Psoas muscle (tissue), 8 donors: ENCODE data around the gene GPAM. TPM values are rescaled to one million over a fixed set of nuclear protein-coding genes. Genes with fewer than 3 reads are reported as not detected.

Experiments used
- ATAC-seq, 4 donors: fragments of 200-7000 bp; cut with Tn5 transposase; one replicate each; pipeline ENCODE4 v1.9.1; 2020; ENCODE audit warnings: moderate library complexity in 3 of 4, mild to moderate bottlenecking in 2 of 4
- DNase-seq, 2 donors: peaks; one replicate each; pipeline ENCODE4 v3.0.0-alpha.2; 2020
- H3K27ac ChIP-seq: fragments of 200-600 bp; one replicate; pipeline ENCODE4 v1.8.0; 2022
- H3K27me3 ChIP-seq, 3 donors: fragments of 200-600 bp in 1 of 3; one replicate each; pipeline versions ENCODE4 v1.6.1 to v1.8.0; 2013 to 2022; ENCODE audit warnings: low read length in 2 of 3, mild to moderate bottlenecking in 2 of 3, moderate library complexity in 1 of 3; ENCODE audit not compliant: insufficient read depth in 3 of 3
- H3K36me3 ChIP-seq, 2 donors: fragments of 200-600 bp in 1 of 2; one replicate each; pipeline versions ENCODE4 v1.6.1 to v1.8.0; 2013 to 2022; ENCODE audit warnings: low read depth in 1 of 2, mild to moderate bottlenecking in 1 of 2, moderate library complexity in 1 of 2; ENCODE audit not compliant: insufficient read depth in 1 of 2
- H3K4me1 ChIP-seq: fragments of 200-600 bp; one replicate; pipeline ENCODE4 v1.8.0; 2022
- H3K4me3 ChIP-seq: fragments of 200-600 bp; one replicate; pipeline ENCODE4 v1.8.0; 2022; ENCODE audit warnings: mild to moderate bottlenecking
- H3K9me3 ChIP-seq: fragments of 200-600 bp; one replicate; pipeline ENCODE4 v1.8.0; 2022
- CTCF ChIP-seq: fragments of 200-600 bp; IDR thresholded peaks from one replicate; pipeline ENCODE4 v1.8.0; 2022; ENCODE audit warnings: antibody characterized with exemption
- WGBS, 3 donors: extraction: QIAGEN DNeasy Blood & Tissue Kit; methylation state at CpG; one replicate each; pipeline versions ENCODE4 v1.1.6 to v1.1.7; 2013; 5-methylcytosine and 5-hydroxymethylcytosine counted together
- intact Hi-C, 2 donors: fragments of 100-400 bp; cut with DNase I; formaldehyde crosslinking; loops; one replicate each; pipeline versions ENCODE4 v1.11.0 to v1.14.2; 2022
- polyA plus RNA-seq, 3 donors: library from polyadenylated mRNA; stranded (reverse); fragments of 200-250 nt; gene quantifications; one replicate each; pipeline ENCODE4 v1.2.3, GENCODE V29; 2013
- total RNA-seq, 4 donors: library from RNA; stranded (reverse); fragmentation: NEBNext Ultra II Directional in 2 of 4; extraction: Animal tissue kit (Norgen Biotek cat#: 25700) in 2 of 4; gene quantifications; one replicate each; pipeline versions ENCODE4 v1.2.1 to v1.2.4, GENCODE V29; 2021 to 2023
- donor health status: healthy with polysubstance abuse.
- donor health status: DM: no; HTN: no; CAD: no; lungs with moderate emphysema.
- donor health status: Bipolar disorder and iron deficiency.
- donor health status: healthy.
- donor health status: DM: yes; HTN: yes; CAD: no.
- donor health status: DM: no; HTN: no; CAD: no.
- donor health status: DM: no; HTN: no; CAD: no.
- donor health status: DM: yes; HTN: yes; CAD: no.

GPAM gene
- total and polyA plus RNA-seq, 7 donors = 3.2 to 20.1 (median 11.9) TPM

GRCh38 chr10:112185959-112186358 lies 2.4 kb upstream of the GPAM start:
- H3K4me3 ChIP-seq = no peak overlapping the region
- no peak for TF ChIP-seq CTCF
- ATAC-seq (no peak), DNase-seq (no peak)
- H3K4me1 ChIP-seq = peaks cover 13% of the 10 kb centered on the region
- no peak overlapping the region for H3K27ac ChIP-seq
- H3K36me3 ChIP-seq = peaks cover 0 to 6% of the 10 kb centered on the region in 2 donors
- intact Hi-C loops = loop anchor here in 1 of 2 donors (10.0 kb wide), 1 partner anchor 259 kb away; the partner anchor contains the start of genes VTI1A and ZDHHC6
- no peaks in the 10 kb centered on the region for H3K27me3 ChIP-seq
- H3K9me3 ChIP-seq = peaks cover 5% of the 10 kb centered on the region
- 90 to 94% (median 93%) methylated on average over 1 of the region's 1 CpG for WGBS, 3 donors

- WGBS, 3 donors = 14 to 16% (median 15%) methylated on average over 2 of the region's 2 CpGs
Measured at GRCh38 chr10:112184379-112184778, 814 bp upstream of the GPAM start.

GRCh38 chr10:112184052-112184371 lies 447 bp upstream of the GPAM start:
- Histone ChIP-seq H3K27ac (peak overlapping the region; percentile 92), H3K4me3 (peak overlapping the region; percentile 73), H3K4me1 (peaks cover 13% of the 10 kb centered on the region), H3K27me3 (no peaks in the 10 kb centered on the region), H3K36me3 (peaks cover 0 to 25% of the 10 kb centered on the region in 2 donors), H3K9me3 (peaks cover 5% of the 10 kb centered on the region)
- ATAC-seq (no peak), DNase-seq (no peak)
- intact Hi-C loops = loop anchor here (5.0 to 10.0 kb wide), 4 partner anchors 118 to 263 kb away; partner anchors contain the start of genes VTI1A (in 2 of the 2) and ZDHHC6 (in 2 of the 2)
- 7 to 10% (median 8%) methylated on average over 5 of the region's 5 CpGs for WGBS, 3 donors
- TF ChIP-seq CTCF = no peak

More at GRCh38 chr10:112184379-112184778, 814 bp upstream of the GPAM start:
- no peak for TF ChIP-seq CTCF
- peak overlapping the region; percentile 92 for H3K27ac ChIP-seq
- H3K36me3 ChIP-seq = peaks cover 0 to 21% of the 10 kb centered on the region in 2 donors
- no peak for DNase-seq
- peaks cover 5% of the 10 kb centered on the region for H3K9me3 ChIP-seq
- peaks cover 13% of the 10 kb centered on the region for H3K4me1 ChIP-seq
- intact Hi-C loops = loop anchor here (5.0 to 10.0 kb wide), 4 partner anchors 118 to 263 kb away; partner anchors contain the start of genes VTI1A (in 2 of the 2) and ZDHHC6 (in 2 of the 2)
- no peaks in the 10 kb centered on the region for H3K27me3 ChIP-seq
- peak overlapping the region; percentile 73 for H3K4me3 ChIP-seq
- ATAC-seq = peak in 1 of 4 donors; percentile 33

- peaks cover 13% of the 10 kb centered on the region for H3K4me1 ChIP-seq
- peak overlapping the region; percentile 73 for H3K4me3 ChIP-seq
- peaks cover 5% of the 10 kb centered on the region for H3K9me3 ChIP-seq
- no peak for TF ChIP-seq CTCF
- 16 to 24% (median 20%) methylated on average over 10 of the region's 10 CpGs for WGBS, 3 donors
- peaks cover 0 to 35% of the 10 kb centered on the region in 2 donors for H3K36me3 ChIP-seq
- no peaks in the 10 kb centered on the region for H3K27me3 ChIP-seq
- intact Hi-C loops = loop anchor here (5.0 to 10.0 kb wide), 4 partner anchors 119 to 264 kb away; partner anchors contain the start of genes VTI1A (in 2 of the 2) and ZDHHC6 (in 2 of the 2)
- no peak for DNase-seq
- H3K27ac ChIP-seq = peak overlapping the region; percentile 92
- no peak for ATAC-seq
Measured at GRCh38 chr10:112182784-112183328, 709 bp downstream of the GPAM start.
